Measurements from ENCODE around the gene TRAIP. TPM values are rescaled to one million over a fixed set of nuclear protein-coding genes. Genes with fewer than 3 reads are reported as not detected.
"Not testable (repeated sequence)": the region's sequence is repeated elsewhere in the genome, so short reads cannot be mapped to it uniquely, and the experiment has no call there.

TRAIP gene
- total RNA-seq (8.7 and 9.9 TPM in 2 replicates), polyA plus RNA-seq (5.0 and 5.7 TPM in 2 replicates), polyA minus RNA-seq (3.2 and 5.6 TPM in 2 replicates)
- 3.8 TPM for total RNA-seq (2013)

GRCh38 chr3:49856181-49857005, at the start of gene TRAIP:
TRAIP (minus strand) TSS chr3:49856564; CDS start chr3:49856453, 111 bp downstream.
- ATAC-seq (ENCODE audit: low read depth) (peak; percentile 100), DNase-seq (peak; percentile 98)
- H3K4me3 ChIP-seq (ENCODE audit: control extremely low read depth in 1 of 5, extremely low read depth in 1 of 5, insufficient read depth in 1 of 5, low read depth in 2 of 5, low read length in 4 of 5): peak within 1 kb of the TSS; percentile 53 to 91 (median 69)
- peak within 1 kb of the TSS; percentile 90 for H3K27ac Mint-ChIP-seq
- no peaks in the 10 kb centered on the region for H3K27me3 Mint-ChIP-seq
- intact Hi-C loops (cut with micrococcal nuclease): loop anchor here (1.0 to 2.0 kb wide), 8 partner anchors 17 to 378 kb away; partner anchors contain the start of genes AMIGO3, IP6K1, MST1R and RBM6
- H3K4me2 ChIP-seq (replicated peaks; ENCODE audit: low read depth, low read length, poor library complexity, severe bottlenecking): peak within 1 kb of the TSS; percentile 86
- H3K27me3 ChIP-seq (replicated peaks in 1 of 4; ENCODE audit: control extremely low read depth in 1 of 4, control insufficient read depth in 3 of 4, insufficient read depth in 4 of 4, low read length in 3 of 4): peaks cover 0 to 3% (median 0%) of the 10 kb centered on the region in 4 experiments
- peaks cover 5% of the 10 kb centered on the region for H3K79me2 ChIP-seq (ENCODE audit: control insufficient read depth, insufficient read depth, low read length)
- 3% methylated on average over 48 of the region's 52 CpGs for whole genome bisulfite sequencing (ENCODE audit: insufficient coverage)
- TF ChIP-seq EZH2 (IDR thresholded peaks at IDR 0.05; ENCODE audit: borderline replicate concordance, insufficient read depth, low read depth, low read length, poor library complexity, severe bottlenecking) (no peak), CTCF (IDR thresholded peaks at IDR 0.05) (no peak)
- H3K4me3 Mint-ChIP-seq: peak within 1 kb of the TSS; percentile 91
- H3K9ac ChIP-seq (ENCODE audit: low read length): peak within 1 kb of the TSS; percentile 74
- H3K4me1 Mint-ChIP-seq: peaks cover 11% of the 10 kb centered on the region
- H3K9me3 Mint-ChIP-seq (ENCODE audit: insufficient read depth): no peaks in the 10 kb centered on the region
- no peaks in the 10 kb centered on the region for H3K36me3 ChIP-seq (replicated peaks in 1 of 2; ENCODE audit: control extremely low read depth in 1 of 2, control insufficient read depth in 1 of 2, extremely low read depth in 1 of 2, insufficient read depth in 2 of 2, low read length in 1 of 2)
- H4K20me1 ChIP-seq (ENCODE audit: control insufficient read depth, insufficient read depth, low read length, poor library complexity, severe bottlenecking): no peaks in the 10 kb centered on the region
- POLR2A ChIA-PET: interaction anchor here (0.6 to 1.0 kb wide), 3 partner anchors 51 to 96 kb away, joined by 3 to 9 read pairs (median 4); partner anchors contain the start of gene MON1A
- peak within 1 kb of the TSS; percentile 56 to 59 for H3K27ac ChIP-seq (ENCODE audit: low read length in 2 of 2)
- peak within 1 kb of the TSS; percentile 98 for H2AFZ ChIP-seq (ENCODE audit: insufficient read depth, low read depth, low read length, poor library complexity, severe bottlenecking)
- CTCF ChIA-PET: interaction anchor here (0.8 to 2.5 kb wide), 4 partner anchors 15 to 54 kb away, joined by 3 to 18 read pairs (median 4); partner anchors contain the start of gene INKA1
- H3K9me3 ChIP-seq (ENCODE audit: control extremely low read depth in 1 of 3, control insufficient read depth in 2 of 3, insufficient read depth in 1 of 3, low read length in 2 of 3): no peaks in the 10 kb centered on the region
- peaks cover 10 to 15% of the 10 kb centered on the region in 2 donors for H3K4me1 ChIP-seq (ENCODE audit: control insufficient read depth in 2 of 2, insufficient read depth in 2 of 2, low read length in 2 of 2)

GRCh38 chr3:49904448-49904847, 48.1 kb upstream of the TRAIP start:
- H3K27me3 ChIP-seq (replicated peaks in 1 of 4; ENCODE audit: control extremely low read depth in 1 of 4, control insufficient read depth in 3 of 4, insufficient read depth in 4 of 4, low read length in 3 of 4); H3K9me3 ChIP-seq (ENCODE audit: control extremely low read depth in 1 of 3, control insufficient read depth in 2 of 3, insufficient read depth in 1 of 3, low read length in 2 of 3); H3K36me3 ChIP-seq (replicated peaks in 1 of 2; ENCODE audit: control extremely low read depth in 1 of 2, control insufficient read depth in 1 of 2, extremely low read depth in 1 of 2, insufficient read depth in 2 of 2, low read length in 1 of 2); H3K9ac ChIP-seq (ENCODE audit: low read length); H3K27me3 Mint-ChIP-seq; intact Hi-C loops (cut with micrococcal nuclease); H3K4me3 ChIP-seq (ENCODE audit: control extremely low read depth in 1 of 5, extremely low read depth in 1 of 5, insufficient read depth in 1 of 5, low read depth in 2 of 5, low read length in 4 of 5); H3K79me2 ChIP-seq (ENCODE audit: control insufficient read depth, insufficient read depth, low read length); H2AFZ ChIP-seq (ENCODE audit: insufficient read depth, low read depth, low read length, poor library complexity, severe bottlenecking); ATAC-seq (ENCODE audit: low read depth); DNase-seq; POLR2A ChIA-PET; H3K27ac ChIP-seq (ENCODE audit: low read length in 2 of 2); H4K20me1 ChIP-seq (ENCODE audit: control insufficient read depth, insufficient read depth, low read length, poor library complexity, severe bottlenecking); H3K9me3 Mint-ChIP-seq (ENCODE audit: insufficient read depth): not testable (repeated sequence)
- H3K27ac Mint-ChIP-seq: peak overlapping the region; percentile 26
- 99% methylated on average over 10 of the region's 13 CpGs for WGBS (ENCODE audit: insufficient coverage)
- Histone ChIP-seq H3K4me2 (replicated peaks; ENCODE audit: low read depth, low read length, poor library complexity, severe bottlenecking) (peak overlapping the region; percentile 78), H3K4me1 (ENCODE audit: control insufficient read depth in 2 of 2, insufficient read depth in 2 of 2, low read length in 2 of 2) (peaks cover 14 to 36% of the 10 kb centered on the region in 2 donors)
- CTCF ChIA-PET: interaction anchor here (2.9 to 3.3 kb wide), 2 partner anchors 66 to 102 kb away, joined by 17 to 19 read pairs; partner anchors contain the start of gene INKA1
- peak overlapping the region; percentile 89 for H3K4me3 Mint-ChIP-seq
- peaks cover 26% of the 10 kb centered on the region for H3K4me1 Mint-ChIP-seq
